Left renal pelvis (tissue), 4 donors: ENCODE results near the gene CENPS. TPM values are rescaled to one million over a fixed set of nuclear protein-coding genes. Genes with fewer than 3 reads are reported as not detected.
A peak's percentile ranks its signal among the peaks of the same experiment; 100 is the strongest.
"Not testable (repeated sequence)": the region's sequence is repeated elsewhere in the genome, so short reads cannot be mapped to it uniquely, and the experiment has no call there.

Source experiments
- DNase-seq, 4 donors: peaks; one replicate each; pipeline ENCODE4 v3.0.0-alpha.2; 2013; ENCODE audit warnings: low read depth in 4 of 4, low spot score in 3 of 4
- polyA plus RNA-seq, 4 donors: library from polyadenylated mRNA; unstranded; fragments of 120-200 nt; gene quantifications; one replicate each; pipeline ENCODE4 v1.2.1, GENCODE V29; 2013; ENCODE audit not compliant: insufficient read length in 4 of 4

Gene CENPS
- polyA plus RNA-seq = 10 to 100 TPM; 14.2 to 41.6 (median 35.2) TPM

GRCh38 chr1:10430216-10431069, at the start of gene CENPS:
TSS of gene CENPS (plus strand) at chr1:10430433. CDS start at chr1:10430518, 85 bp downstream.
- peak; percentile 77 to 89 (median 84) for DNase-seq

- DNase-seq = no peak
Measured at GRCh38 chr1:10380594-10381275, 49.5 kb upstream of the CENPS start.

- DNase-seq = no peak
Measured at GRCh38 chr1:10383630-10384029, 46.6 kb upstream of the CENPS start.

- no peak for DNase-seq
Measured at GRCh38 chr1:10384219-10384618, 46.0 kb upstream of the CENPS start.

GRCh38 chr1:10386761-10387676, 43.2 kb upstream of the CENPS start:
- DNase-seq = no peak

- DNase-seq = peak in 1 of 4 donors; percentile 29
Measured at GRCh38 chr1:10387677-10388386, 42.4 kb upstream of the CENPS start.

- no peak for DNase-seq
Measured at GRCh38 chr1:10388387-10388715, 41.9 kb upstream of the CENPS start.

GRCh38 chr1:10389271-10389973, 40.8 kb upstream of the CENPS start:
- no peak for DNase-seq

- no peak for DNase-seq
Measured at GRCh38 chr1:10396870-10397269, 33.4 kb upstream of the CENPS start.

- no peak for DNase-seq
Measured at GRCh38 chr1:10398278-10398733, 31.9 kb upstream of the CENPS start.

- peak; percentile 90 to 94 (median 92) for DNase-seq
Measured at GRCh38 chr1:10398734-10399443, 31.3 kb upstream of the CENPS start, which contains the start of gene PGD. TSS of gene PGD (plus strand) at chr1:10399064. CDS start at chr1:10399118, 54 bp downstream.

- no peak for DNase-seq
Measured at GRCh38 chr1:10399444-10399941, 30.7 kb upstream of the CENPS start.

- DNase-seq = no peak
Measured at GRCh38 chr1:10400013-10400412, 30.2 kb upstream of the CENPS start.

- no peak for DNase-seq
Measured at GRCh38 chr1:10401281-10401680, 29.0 kb upstream of the CENPS start.

- DNase-seq = no peak
Measured at GRCh38 chr1:10402729-10403274, 27.4 kb upstream of the CENPS start.

GRCh38 chr1:10407201-10407600, 23.0 kb upstream of the CENPS start:
- no peak for DNase-seq

GRCh38 chr1:10415211-10415930, 14.9 kb upstream of the CENPS start:
- no peak for DNase-seq

- not testable (repeated sequence) for DNase-seq
Measured at GRCh38 chr1:10415967-10416366, 14.3 kb upstream of the CENPS start.
